Metanephros (tissue), 1 donor: Measurements from ENCODE around the gene ENTPD3. TPM values are rescaled to one million over a fixed set of nuclear protein-coding genes. Genes with fewer than 3 reads are reported as not detected.

Experiments
- total RNA-seq: library from RNA; depleted of rRNA; stranded (reverse); fragments of >200 nt; gene quantifications from one replicate; pipeline ENCODE4 v1.2.3, GENCODE V29; 2014

ENTPD3 gene, protein sequence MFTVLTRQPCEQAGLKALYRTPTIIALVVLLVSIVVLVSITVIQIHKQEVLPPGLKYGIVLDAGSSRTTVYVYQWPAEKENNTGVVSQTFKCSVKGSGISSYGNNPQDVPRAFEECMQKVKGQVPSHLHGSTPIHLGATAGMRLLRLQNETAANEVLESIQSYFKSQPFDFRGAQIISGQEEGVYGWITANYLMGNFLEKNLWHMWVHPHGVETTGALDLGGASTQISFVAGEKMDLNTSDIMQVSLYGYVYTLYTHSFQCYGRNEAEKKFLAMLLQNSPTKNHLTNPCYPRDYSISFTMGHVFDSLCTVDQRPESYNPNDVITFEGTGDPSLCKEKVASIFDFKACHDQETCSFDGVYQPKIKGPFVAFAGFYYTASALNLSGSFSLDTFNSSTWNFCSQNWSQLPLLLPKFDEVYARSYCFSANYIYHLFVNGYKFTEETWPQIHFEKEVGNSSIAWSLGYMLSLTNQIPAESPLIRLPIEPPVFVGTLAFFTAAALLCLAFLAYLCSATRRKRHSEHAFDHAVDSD
- 1.9 TPM for total RNA-seq

DNA sequence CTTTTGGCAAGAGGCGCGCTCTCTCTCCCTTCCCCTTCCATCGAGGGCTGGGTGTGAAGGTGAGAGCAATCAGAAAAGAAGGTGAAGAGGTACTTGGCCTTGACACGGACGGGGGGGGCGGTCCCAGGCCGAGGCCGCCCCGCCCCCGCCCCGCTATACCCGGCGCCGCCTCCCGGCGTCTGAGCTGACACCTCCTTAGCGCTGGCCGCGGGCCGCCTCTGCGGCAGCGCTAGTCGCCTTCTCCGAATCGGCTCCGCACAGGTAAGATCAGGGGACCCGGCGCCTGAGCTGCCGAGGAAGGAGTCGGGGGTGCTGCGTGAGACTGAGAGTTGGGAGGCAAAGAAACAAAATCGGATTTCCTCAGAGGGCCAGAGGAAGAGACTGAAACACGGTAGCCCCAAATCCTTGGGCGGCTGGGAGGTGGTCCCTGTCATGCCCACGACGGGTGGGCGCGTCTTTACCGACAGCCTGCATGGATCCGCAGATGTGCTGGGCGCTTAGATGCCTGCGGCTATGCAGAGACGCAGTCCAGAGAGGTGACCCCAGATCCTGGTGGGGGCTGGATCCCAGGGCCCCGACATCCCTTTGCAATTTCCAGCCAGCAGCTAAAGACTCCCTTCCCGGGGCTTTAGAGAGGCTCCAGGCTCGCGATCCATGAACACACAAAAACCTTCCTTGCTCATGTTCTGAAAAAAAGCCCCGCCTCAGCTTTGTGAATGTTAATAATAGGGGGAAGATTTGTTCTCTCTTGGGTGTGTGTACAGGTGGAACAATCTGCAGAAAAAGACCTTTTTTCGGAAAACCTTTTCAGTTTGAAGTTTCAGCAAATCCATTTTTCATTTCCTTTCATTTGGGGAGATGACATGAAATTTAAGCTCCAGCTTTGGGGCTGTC lies at the start of gene ENTPD3:
Gene ENTPD3 (plus strand): TSS at position 184 of the 894 bp plus-strand sequence. CDS start 874 bp downstream, outside the sequence.

DNA sequence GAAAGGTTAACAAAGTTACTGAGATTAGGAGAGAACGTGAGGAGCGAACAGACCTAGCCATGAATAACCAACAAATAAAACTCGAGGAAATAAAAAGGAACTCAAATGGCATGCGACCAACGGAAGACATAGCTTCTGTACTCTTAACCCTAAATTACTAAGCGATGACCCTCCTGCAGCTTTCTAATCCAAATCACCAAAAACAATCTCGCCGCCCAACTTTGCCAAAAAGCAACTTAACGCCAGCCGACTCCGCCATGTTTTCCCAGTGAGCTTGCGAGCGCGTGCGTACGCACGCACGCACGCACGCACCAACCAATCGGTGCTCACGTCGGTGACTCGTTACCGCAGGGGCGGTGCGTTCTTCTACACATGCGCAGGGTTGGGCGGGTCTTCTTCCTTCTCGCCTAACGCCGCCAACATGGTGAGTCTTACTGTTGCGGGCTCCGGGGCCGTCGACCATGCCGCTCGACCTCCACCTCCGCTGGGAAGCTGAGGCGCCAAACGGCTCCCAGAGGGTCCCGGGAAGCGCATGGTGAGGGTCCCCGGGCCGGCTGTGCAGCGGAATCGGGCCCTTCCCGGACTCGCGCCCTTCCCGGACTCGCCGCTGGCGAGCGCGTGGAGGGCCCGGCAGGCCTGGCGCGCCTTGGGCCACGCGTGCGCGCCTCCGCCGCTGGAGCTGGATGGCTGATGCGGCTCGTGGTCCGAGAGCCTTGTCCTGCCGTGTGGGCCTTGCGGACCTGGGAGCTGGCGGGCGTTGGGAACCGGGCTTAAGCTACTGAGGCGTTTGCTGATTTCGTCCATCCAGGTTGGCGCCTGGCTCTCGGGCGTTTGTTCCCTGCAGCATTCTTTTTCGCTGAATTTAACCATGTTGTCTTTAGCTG lies 70.2 kb downstream of the ENTPD3 start, which contains the start of gene RPL14:
Gene RPL14 (plus strand): TSS at position 400 of the 884 bp plus-strand sequence. CDS start 133 bp downstream, at position 533.

DNA sequence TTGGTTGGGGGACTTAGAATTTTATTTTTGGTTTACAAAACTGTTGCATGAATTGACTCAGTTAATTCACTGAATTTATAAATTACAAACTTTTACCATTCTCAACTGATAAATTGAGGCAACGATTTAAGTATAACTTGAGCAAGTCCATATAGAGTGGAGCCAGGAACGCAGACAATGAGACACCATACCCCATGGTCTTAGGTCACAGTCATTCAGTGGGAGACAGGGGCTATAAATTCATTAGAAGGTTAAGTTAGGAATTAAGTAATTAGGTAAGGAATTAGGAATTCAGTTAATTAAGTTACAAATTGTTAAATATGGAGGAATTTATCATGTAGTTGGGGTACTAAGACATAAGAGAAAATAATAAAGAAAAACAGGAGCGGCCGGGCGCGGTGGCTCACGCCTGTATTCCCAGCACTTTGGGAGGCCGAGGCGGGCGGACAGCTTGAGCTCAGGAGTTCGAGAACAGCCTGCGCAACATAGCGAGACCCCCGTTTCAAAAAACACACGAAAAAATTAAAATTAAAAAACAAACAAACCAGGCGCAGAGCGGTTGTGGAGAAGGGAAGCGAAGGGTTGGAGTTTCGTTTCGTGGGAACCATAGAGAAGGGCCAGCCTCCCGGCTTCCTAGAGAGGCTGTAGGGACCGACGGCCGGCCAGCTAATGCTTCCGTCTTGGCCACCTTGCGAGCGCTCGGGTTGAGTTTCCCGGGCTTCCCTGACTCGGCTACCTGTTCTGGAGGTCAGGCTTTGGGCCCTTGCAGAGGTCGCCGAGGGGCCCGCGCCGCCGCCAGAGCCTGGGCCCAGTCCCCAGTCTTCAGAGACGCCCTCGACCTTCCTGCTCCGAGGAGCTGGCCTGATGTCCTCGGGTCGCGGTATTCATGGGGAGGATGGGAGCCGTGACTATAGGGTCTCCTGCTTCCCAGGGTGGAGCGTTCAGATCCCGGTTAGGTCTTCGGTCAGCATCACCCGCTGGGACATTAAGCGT lies 89.8 kb downstream of the ENTPD3 start, which contains the start of gene ZNF619:
Gene ZNF619 (plus strand): TSS at position 645 of the 993 bp plus-strand sequence. CDS start 858 bp downstream, outside the sequence.

Other genes with a start within 250 kb of the ENTPD3 start
- gene EIF1B, start 77.5 kb upstream of the ENTPD3 start, total RNA-seq, result 31.1 TPM
- gene RPL14, start 70.2 kb downstream of the ENTPD3 start, total RNA-seq, result 316 TPM
- gene ZNF619, start 89.9 kb downstream of the ENTPD3 start, total RNA-seq, result 9.6 TPM
- gene ZNF620, start 118.9 kb downstream of the ENTPD3 start, total RNA-seq, result 8.9 TPM
- 16.9 TPM for gene ZNF621, start 137.8 kb downstream of the ENTPD3 start, total RNA-seq